HG03139 (cell line): ENCODE results near the gene MC4R.

Experiments
- ATAC-seq: cut with Tn5 transposase; IDR thresholded peaks from one replicate; pipeline ENCODE4 v1.9.1; 2021; ENCODE audit not compliant: unreplicated experiment

Gene MC4R

DNA sequence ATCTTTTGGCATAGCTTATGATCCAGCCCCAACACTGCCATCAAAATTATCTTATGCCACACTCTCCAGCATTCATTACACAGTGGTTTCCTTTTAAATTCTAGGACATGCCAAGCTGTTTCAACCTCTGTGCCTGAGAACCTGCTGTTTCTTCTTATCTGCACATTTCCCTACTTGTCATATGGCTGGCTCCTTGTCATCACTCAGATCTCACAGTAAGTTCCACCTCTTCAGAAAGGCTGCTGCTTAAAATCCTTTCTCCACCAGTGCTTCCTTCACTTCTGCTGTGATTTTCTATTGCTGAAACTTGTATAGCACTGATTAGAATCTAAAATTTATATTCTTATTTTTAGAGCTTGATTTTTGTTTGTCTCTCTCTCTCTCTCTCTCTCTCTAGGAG, 43.4 kb downstream of the MC4R start:
- ATAC-seq, result no peak

GRCh38 chr18:60327880-60328279, 44.7 kb downstream of the MC4R start:
- ATAC-seq, result no peak

DNA sequence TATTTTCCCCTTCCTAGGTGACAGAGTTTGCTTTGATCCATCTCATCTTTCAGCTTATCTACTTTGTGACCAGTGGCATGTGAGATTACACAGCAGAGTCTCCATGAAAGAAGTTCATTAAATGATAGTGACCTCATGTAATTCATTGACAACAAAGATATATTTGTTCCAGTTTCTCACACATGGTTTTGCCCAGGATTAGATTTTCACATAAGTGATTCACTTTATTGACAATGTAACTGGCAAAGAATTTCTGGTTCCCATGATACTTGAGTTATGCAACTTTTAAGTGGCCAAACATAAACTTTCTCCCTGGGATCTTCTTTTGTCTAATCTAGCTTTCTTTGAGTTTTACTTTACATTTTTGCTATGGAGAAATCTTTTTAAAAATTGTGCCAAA, 50.0 kb downstream of the MC4R start:
- no peak for ATAC-seq
